ENCODE measurements around the gene HSPG2.

GRCh38 chr1:21774835-21775549 is 162.1 kb downstream of the HSPG2 start:
- no peak for TF ChIP-seq CTCF (IDR thresholded peaks at IDR 0.05)
- no peak for TF ChIP-seq EZH2 (IDR thresholded peaks at IDR 0.05; ENCODE audit: borderline replicate concordance, insufficient read depth, low read depth, low read length, poor library complexity, severe bottlenecking)

Data from B cell (primary cell).